Left cardiac atrium (tissue), 4 donors: ENCODE measurements around the gene C6orf89. TPM values are rescaled to one million over a fixed set of nuclear protein-coding genes. Genes with fewer than 3 reads are reported as not detected.
A peak's percentile ranks its signal among the peaks of the same experiment; 100 is the strongest.
"Not testable (repeated sequence)": the region's sequence is repeated elsewhere in the genome, so short reads cannot be mapped to it uniquely, and the experiment has no call there.

Experiments used
- ATAC-seq, 2 donors: fragments of 200-7000 bp; cut with Tn5 transposase; one replicate each; pipeline ENCODE4 v1.9.1; 2020; ENCODE audit warnings: mild to moderate bottlenecking in 2 of 2, moderate library complexity in 2 of 2
- DNase-seq: peaks from one replicate; pipeline ENCODE4 v3.0.0-alpha.2; 2020
- intact Hi-C, 2 donors: fragments of 100-400 bp; cut with DNase I; formaldehyde crosslinking; loops; one replicate each; pipeline versions ENCODE4 v1.14.1 to v1.15.1; 2022 to 2023
- total RNA-seq, 2 donors: library from RNA; stranded (reverse); fragmentation: NEBNext Ultra II Directional; extraction: Animal tissue kit (Norgen Biotek cat#: 25700); gene quantifications; one replicate each; pipeline ENCODE4 v1.2.1, GENCODE V29; 2021
- donor health status: DM: no; HTN: yes; CAD: no.
- donor health status: DM: no; HTN: yes; CAD: no; lungs with severe emphysema.
- donor health status: DM: yes; HTN: yes; CAD: no.
- donor health status: Dilated cardiomyopathy.

Gene C6orf89
- total RNA-seq, 2 donors from 2014 or later: 62.9 to 74.1 TPM

- ATAC-seq (peak in 1 of 2 donors; percentile 35), DNase-seq (peak; percentile 59)
- intact Hi-C loops: no loop called here
These were observed 11.9 kb upstream of the C6orf89 start for GRCh38 chr6:36873612-36874442.

- intact Hi-C loops: no loop called here
- DNase-seq (peak; percentile 87), ATAC-seq (peak; percentile 93)
These were observed 11.1 kb upstream of the C6orf89 start, which contains the start of gene PPIL1 for GRCh38 chr6:36874443-36875249. Gene PPIL1 (minus strand): TSS chr6:36874803. CDS start chr6:36874772, 31 bp downstream.

- no peak for ATAC-seq
- no peak for DNase-seq
- intact Hi-C loops: no loop called here
These were observed 10.5 kb upstream of the C6orf89 start for GRCh38 chr6:36875250-36875633.

- ATAC-seq (no peak), DNase-seq (no peak)
- intact Hi-C loops: loop anchor here (1.0 to 10.0 kb wide), 4 partner anchors 98 to 320 kb away; no protein-coding TSS in a partner anchor
These were observed 1.1 kb upstream of the C6orf89 start for GRCh38 chr6:36884610-36885009.

GRCh38 chr6:36886950-36887618 is 1.3 kb downstream of the C6orf89 start:
- ATAC-seq (no peak), DNase-seq (no peak)
- intact Hi-C loops: loop anchor here (5.0 to 10.0 kb wide), 3 partner anchors 95 to 318 kb away; no protein-coding TSS in a partner anchor

GRCh38 chr6:36888115-36888643 is 2.4 kb downstream of the C6orf89 start:
- intact Hi-C loops: loop anchor here (5.0 to 10.0 kb wide), 3 partner anchors 94 to 317 kb away; no protein-coding TSS in a partner anchor
- no peak for DNase-seq
- ATAC-seq: no peak

GRCh38 chr6:36888654-36889481 is 3.1 kb downstream of the C6orf89 start:
- ATAC-seq (no peak), DNase-seq (no peak)
- intact Hi-C loops: loop anchor here (5.0 to 10.0 kb wide), 3 partner anchors 93 to 316 kb away; no protein-coding TSS in a partner anchor

- intact Hi-C loops: no loop called here
- DNase-seq: no peak
- no peak for ATAC-seq
These were observed 4.4 kb downstream of the C6orf89 start for GRCh38 chr6:36890112-36890663.

GRCh38 chr6:36891153-36891552 is 5.4 kb downstream of the C6orf89 start:
- DNase-seq, ATAC-seq, intact Hi-C loops: not testable (repeated sequence)

- DNase-seq (no peak), ATAC-seq (no peak)
- intact Hi-C loops: no loop called here
These were observed 8.5 kb downstream of the C6orf89 start for GRCh38 chr6:36893976-36894932.

- intact Hi-C loops: no loop called here
- DNase-seq (no peak), ATAC-seq (peak in 1 of 2 donors; percentile 40)
These were observed 11.9 kb downstream of the C6orf89 start for GRCh38 chr6:36897609-36898008.

GRCh38 chr6:36904114-36904513 is 18.4 kb downstream of the C6orf89 start:
- no peak for DNase-seq
- no peak for ATAC-seq
- intact Hi-C loops: loop anchor here in 1 of 2 donors (10.0 kb wide), 1 partner anchor 61 kb away; no protein-coding TSS in a partner anchor

GRCh38 chr6:36904851-36905393 is 19.2 kb downstream of the C6orf89 start:
- DNase-seq (no peak), ATAC-seq (no peak)
- intact Hi-C loops: loop anchor here (5.0 to 10.0 kb wide), 2 partner anchors 60 to 72 kb away; no protein-coding TSS in a partner anchor

GRCh38 chr6:36906539-36907325 is 21.0 kb downstream of the C6orf89 start:
- DNase-seq: peak; percentile 69
- ATAC-seq: peak; percentile 82 to 94
- intact Hi-C loops: loop anchor here (5.0 to 10.0 kb wide), 2 partner anchors 58 to 71 kb away; no protein-coding TSS in a partner anchor

GRCh38 chr6:36907781-36908180 is 22.0 kb downstream of the C6orf89 start:
- ATAC-seq (peak; percentile 70 to 93), DNase-seq (peak; percentile 66)
- intact Hi-C loops: loop anchor here (5.0 to 10.0 kb wide), 2 partner anchors 57 to 70 kb away; no protein-coding TSS in a partner anchor
